A549 (cell line): ENCODE measurements around the gene MYH6. TPM values are rescaled to one million over a fixed set of nuclear protein-coding genes. Genes with fewer than 3 reads are reported as not detected.
A peak's percentile ranks its signal among the peaks of the same experiment; 100 is the strongest.

Source experiments
- ATAC-seq, 2 experiments: fragments of 200-7000 bp in 1 of 2; fragments of >200 bp in 1 of 2; cut with Nextera tagmentation in 1 of 2; cut with Tn5 transposase in 1 of 2; 3 replicates each; pipeline versions ENCODE4 v1.8.0 to v1.9.1; 2018 to 2020; ENCODE audit warnings: mild to moderate bottlenecking in 1 of 2, moderate library complexity in 1 of 2
- CTCF ChIA-PET: fragments of 300-600 bp; sonication (Branson Sonifier 250); formaldehyde crosslinking; extraction: SDS; loops from one replicate; lab custom pipeline; 2021; ENCODE audit warnings: antibody characterized with exemption, inconsistent platforms; lab: Yijun Ruan, JAX
- POLR2A ChIA-PET: fragments of 350-600 bp; formaldehyde crosslinking; extraction: SDS; loops from one replicate; lab custom pipeline; 2021; ENCODE audit warnings: antibody characterized with exemption, inconsistent platforms; lab: Yijun Ruan, JAX
- DNase-seq, 2 experiments: peaks; one replicate each; pipeline versions ENCODE4 v3.0.0 to v3.0.0-alpha.2; 2011 to 2016; ENCODE audit warnings: low read depth in 1 of 2, low spot score in 1 of 2
- FAIRE-seq: peaks from 2 replicates; lab custom pipeline; 2011; peaks lifted over from hg19 to GRCh38; lab: Jason Lieb, UNC
- H3K27ac ChIP-seq, 2 experiments: fragments of >200 bp; sonication (Bioruptor Twin); formaldehyde crosslinking; 3 replicates each; pipeline ENCODE4 v1.5.1; 2016 to 2017
- H3K4me1 ChIP-seq: fragments of >200 bp; sonication (Bioruptor Twin); formaldehyde crosslinking; 3 replicates; pipeline ENCODE4 v1.6.1; 2016
- H3K4me2 ChIP-seq: fragments of >200 bp; sonication (Bioruptor Twin); formaldehyde crosslinking; 3 replicates; pipeline ENCODE4 v1.6.1; 2016
- H3K4me3 ChIP-seq: fragments of >200 bp; sonication (Bioruptor Twin); formaldehyde crosslinking; 3 replicates; pipeline ENCODE4 v1.5.1; 2016
- H3K9me3 ChIP-seq: fragments of >200 bp; sonication (Bioruptor Twin); formaldehyde crosslinking; 3 replicates; pipeline ENCODE4 v1.6.1; 2016
- BCL3 ChIP-seq: fragments of >200 bp; sonication (Bioruptor Twin); formaldehyde crosslinking; IDR thresholded peaks from 3 replicates; pipeline ENCODE4 v1.6.1; 2016
- BHLHE40 ChIP-seq: IDR thresholded peaks from 2 replicates; pipeline ENCODE4 v1.6.1; 2012; ENCODE audit warnings: low read depth, low read length, inconsistent platforms
- CBX2 ChIP-seq: fragments of 200-600 bp; sonication (generic); IDR thresholded peaks from 2 replicates; pipeline ENCODE4 v1.6.1; 2016; ENCODE audit warnings: low read depth, mild to moderate bottlenecking, borderline replicate concordance
- CHD4 ChIP-seq: fragments of 200-600 bp; sonication (generic); IDR thresholded peaks from 2 replicates; pipeline ENCODE4 v1.6.1; 2016; ENCODE audit warnings: antibody characterized with exemption, mild to moderate bottlenecking, borderline replicate concordance
- EHF ChIP-seq: fragments of 250-450 bp; sonication (Bioruptor Pico); IDR thresholded peaks from 2 replicates; pipeline ENCODE4 v1.5.0; 2020; ENCODE audit warnings: mild to moderate bottlenecking
- EHMT2 ChIP-seq: fragments of 200-600 bp; sonication (generic); IDR thresholded peaks from 2 replicates; pipeline ENCODE4 v1.6.1; 2016; ENCODE audit warnings: antibody characterized with exemption, low read depth, mild to moderate bottlenecking, moderate library complexity
- EP300 ChIP-seq, 2 experiments: fragments of >200 bp; sonication (Bioruptor Twin); formaldehyde crosslinking; IDR thresholded peaks; 2 replicates in 1 of 2; 3 replicates in 1 of 2; pipeline ENCODE4 v1.6.1; 2016 to 2017
- ESRRA ChIP-seq: fragments of 150-350 bp; IDR thresholded peaks from 2 replicates; pipeline ENCODE4 v1.6.1; 2014; ENCODE audit warnings: mild to moderate bottlenecking, low read length, borderline replicate concordance
- FOSB ChIP-seq: fragments of 250-450 bp; sonication (Bioruptor Pico); IDR thresholded peaks from 2 replicates; pipeline ENCODE4 v1.5.0; 2020; ENCODE audit warnings: mild to moderate bottlenecking, moderate library complexity
- FOSL2 ChIP-seq, 2 experiments: fragments of 450-650 bp in 1 of 2; fragments of >200 bp in 1 of 2; sonication (Bioruptor Twin) in 1 of 2; formaldehyde crosslinking; IDR thresholded peaks; 2 replicates each; pipeline versions ENCODE4 v1.5.0 to v1.6.1; 2016 to 2020; ENCODE audit warnings: mild to moderate bottlenecking in 1 of 2, moderate library complexity in 1 of 2
- GATA3 ChIP-seq: IDR thresholded peaks from 2 replicates; pipeline ENCODE4 v1.6.1; 2012; ENCODE audit warnings: borderline replicate concordance
- HES2 ChIP-seq: fragments of >200 bp; sonication (Bioruptor Twin); formaldehyde crosslinking; IDR thresholded peaks from 2 replicates; pipeline ENCODE4 v1.6.1; 2016
- HEYL ChIP-seq: fragments of 250-450 bp; sonication (Bioruptor Pico); IDR thresholded peaks from 2 replicates; pipeline ENCODE4 v1.8.0; 2021; ENCODE audit warnings: mild to moderate bottlenecking, moderate library complexity
- HOXA7 ChIP-seq: fragments of 250-450 bp; sonication (Bioruptor Pico); IDR thresholded peaks from 2 replicates; pipeline ENCODE4 v1.5.0; 2020; ENCODE audit warnings: mild to moderate bottlenecking, moderate library complexity
- HOXB5 ChIP-seq: fragments of 250-450 bp; sonication (Bioruptor Pico); IDR thresholded peaks from 2 replicates; pipeline ENCODE4 v1.5.0; 2020; ENCODE audit warnings: mild to moderate bottlenecking, moderate library complexity
- JUN ChIP-seq, 2 experiments: fragments of >200 bp; sonication (Bioruptor Twin); formaldehyde crosslinking; IDR thresholded peaks; 2 replicates in 1 of 2; 3 replicates in 1 of 2; pipeline ENCODE4 v1.6.1; 2016 to 2017
- JUNB ChIP-seq: fragments of >200 bp; sonication (Bioruptor Twin); formaldehyde crosslinking; IDR thresholded peaks from 2 replicates; pipeline ENCODE4 v1.6.1; 2016
- KDM5A ChIP-seq: fragments of 200-600 bp; sonication (generic); IDR thresholded peaks from 2 replicates; pipeline ENCODE4 v1.6.1; 2016; ENCODE audit warnings: antibody characterized with exemption, mild to moderate bottlenecking
- MAFK ChIP-seq: fragments of 450-650 bp; IDR thresholded peaks from 2 replicates; pipeline ENCODE4 v1.6.1; 2014; ENCODE audit not compliant: partially characterized antibody
- MAZ ChIP-seq: fragments of 150-350 bp; IDR thresholded peaks from 2 replicates; pipeline ENCODE4 v1.6.1; 2014; ENCODE audit warnings: antibody characterized with exemption, low read depth, low read length, borderline replicate concordance
- NFE2L2 ChIP-seq: fragments of 150-350 bp; conservative IDR thresholded peaks from 2 replicates; pipeline ENCODE4 v1.6.1; 2014; ENCODE audit warnings: low read length
- PBX3 ChIP-seq: IDR thresholded peaks from 2 replicates; pipeline ENCODE4 v1.6.1; 2012
- PHF8 ChIP-seq: fragments of 200-600 bp; sonication (generic); IDR thresholded peaks from 2 replicates; pipeline ENCODE4 v1.6.1; 2016; ENCODE audit warnings: low read depth, mild to moderate bottlenecking, antibody characterized with exemption, moderate library complexity, borderline replicate concordance
- RARB ChIP-seq: fragments of 250-450 bp; sonication (Bioruptor Pico); IDR thresholded peaks from 2 replicates; pipeline ENCODE4 v1.8.0; 2021; ENCODE audit warnings: mild to moderate bottlenecking, moderate library complexity
- SMC3 ChIP-seq: fragments of >200 bp; sonication (Bioruptor Twin); formaldehyde crosslinking; IDR thresholded peaks from 3 replicates; pipeline ENCODE4 v1.6.1; 2018; ENCODE audit warnings: inconsistent platforms
- TFCP2L1 ChIP-seq: fragments of 250-450 bp; sonication (Bioruptor Pico); IDR thresholded peaks from 2 replicates; pipeline ENCODE4 v1.5.0; 2021; ENCODE audit warnings: mild to moderate bottlenecking
- TP53 ChIP-seq: fragments of 250-450 bp; sonication (Bioruptor Pico); IDR thresholded peaks from 2 replicates; pipeline ENCODE4 v1.5.0; 2021; ENCODE audit warnings: mild to moderate bottlenecking, moderate library complexity
- ZC3H11A ChIP-seq: fragments of 450-650 bp; IDR thresholded peaks from 2 replicates; pipeline ENCODE4 v1.6.1; 2014; ENCODE audit warnings: antibody characterized with exemption, mild to moderate bottlenecking
- ZFP36 ChIP-seq: fragments of 450-650 bp; IDR thresholded peaks from 2 replicates; pipeline ENCODE4 v1.6.1; 2014; ENCODE audit warnings: borderline replicate concordance; ENCODE audit not compliant: partially characterized antibody
- ZNF302 ChIP-seq: fragments of 250-450 bp; sonication (Bioruptor Pico); IDR thresholded peaks from 2 replicates; pipeline ENCODE4 v1.9.0; 2021; ENCODE audit warnings: inconsistent platforms, mild to moderate bottlenecking, moderate library complexity
- ZSCAN20 ChIP-seq: fragments of 250-450 bp; sonication (Bioruptor Pico); IDR thresholded peaks from 2 replicates; pipeline ENCODE4 v1.8.0; 2022; ENCODE audit warnings: mild to moderate bottlenecking, moderate library complexity
- WGBS: methylation state at CpG from one replicate; pipeline ENCODE4 v1.1.6; 2017; ENCODE audit errors: missing lambda C conversion rate; 5-methylcytosine and 5-hydroxymethylcytosine counted together
- polyA plus RNA-seq, 4 experiments: library from polyadenylated mRNA; depleted of rRNA in 3 of 4; stranded (reverse); fragments of >200 nt; fragmentation: RNase III in 1 of 4; extraction: RNeasy Plus Mini Kit Qiagen cat#74134 plus additional on column Dnase treatment in 1 of 4; gene quantifications; 2 replicates in 3 of 4; 3 replicates in 1 of 4; pipeline ENCODE4 v1.2.3, GENCODE V29; 2011 to 2017

MYH6 gene
- polyA plus RNA-seq, 2 of the 4 experiments (the other 2 are of a cell fraction) = not detected

- TF ChIP-seq MAZ = no peak
- TF ChIP-seq JUN (IDR thresholded peaks at IDR 0.05) = no peak
- TF ChIP-seq JUNB = no peak
- no peak for TF ChIP-seq BCL3
- no peak for TF ChIP-seq SMC3
- no peak for TF ChIP-seq PHF8
- TF ChIP-seq EHMT2 = no peak
- TF ChIP-seq FOSL2 (IDR thresholded peaks at IDR 0.05) = no peak
- TF ChIP-seq FOSL2 (CRISPR knock-in tag; IDR thresholded peaks at IDR 0.05) = no peak
- no peak for TF ChIP-seq PBX3
- TF ChIP-seq NFE2L2 = no peak
- TF ChIP-seq EHF = no peak
- no peak for TF ChIP-seq GATA3
- TF ChIP-seq TP53 (CRISPR knock-in tag) = no peak
- no peak for TF ChIP-seq HOXB5 (CRISPR knock-in tag)
- TF ChIP-seq RARB = no peak
- no peak for TF ChIP-seq HES2
- no peak for TF ChIP-seq MAFK
- TF ChIP-seq ZC3H11A = no peak
- no peak for TF ChIP-seq HEYL (CRISPR knock-in tag)
- no peak for TF ChIP-seq ZSCAN20 (CRISPR knock-in tag)
- Histone ChIP-seq H3K4me1 (no peaks in the 10 kb centered on the region), H3K4me3 (no peak overlapping the region), H3K27ac (no peak overlapping the region), H3K9me3 (no peaks in the 10 kb centered on the region), H3K4me2 (no peak overlapping the region)
- no peak for DNase-seq
- WGBS = 21% methylated on average over 10 of the region's 10 CpGs
- ChIA-PET CTCF (interaction anchor here (1.3 kb wide), 1 partner anchor 25 kb away, joined by 3 read pairs; no protein-coding TSS in a partner anchor), POLR2A (no interaction called here)
- ATAC-seq = no peak
- FAIRE-seq = no peak
Observed at GRCh38 chr14:23405096-23405495, 3.0 kb downstream of the MYH6 start.

GRCh38 chr14:23404331-23404900 lies 3.7 kb downstream of the MYH6 start:
- no peaks in the 10 kb centered on the region for H3K9me3 ChIP-seq
- no peak for TF ChIP-seq SMC3
- TF ChIP-seq TFCP2L1 = no peak
- TF ChIP-seq BHLHE40 = no peak
- no peak for TF ChIP-seq ZNF302 (CRISPR knock-in tag)
- no peak for TF ChIP-seq PBX3
- no peak for TF ChIP-seq ZFP36
- TF ChIP-seq JUNB = no peak
- no peak for TF ChIP-seq FOSB
- TF ChIP-seq FOSL2 (IDR thresholded peaks at IDR 0.05) = no peak
- TF ChIP-seq FOSL2 (CRISPR knock-in tag; IDR thresholded peaks at IDR 0.05) = no peak
- no peak for TF ChIP-seq EP300 (IDR thresholded peaks at IDR 0.05)
- TF ChIP-seq JUN (IDR thresholded peaks at IDR 0.05) = no peak
- TF ChIP-seq CBX2 = no peak
- TF ChIP-seq ESRRA = no peak
- TF ChIP-seq BCL3 = no peak
- no peak for TF ChIP-seq HOXA7 (CRISPR knock-in tag)
- TF ChIP-seq CHD4 = no peak
- TF ChIP-seq KDM5A = no peak
- ATAC-seq = peak in 1 of 2 experiments; percentile 9; a peak in 2 of 6 replicates
- no peaks in the 10 kb centered on the region for H3K4me1 ChIP-seq
- POLR2A ChIA-PET = no interaction called here
- no peak for DNase-seq
- H3K4me3 ChIP-seq = no peak overlapping the region
- no peak overlapping the region for H3K27ac ChIP-seq
- CTCF ChIA-PET = interaction anchor here (1.3 kb wide), 1 partner anchor 24 kb away, joined by 3 read pairs; no protein-coding TSS in a partner anchor
- FAIRE-seq = no peak
- WGBS = 36% methylated on average over 11 of the region's 14 CpGs
- no peak overlapping the region for H3K4me2 ChIP-seq
